Activated CD4-positive, alpha-beta T cell treated with anti-CD3 and anti-CD28 coated beads for 36 hours (primary cell): Measurements from ENCODE around the gene SLC47A1. TPM values are rescaled to one million over a fixed set of nuclear protein-coding genes. Genes with fewer than 3 reads are reported as not detected.

Source experiments
- ATAC-seq: fragments of 200-7000 bp; cut with Tn5 transposase; one replicate; pipeline ENCODE4 v1.10.0; 2021; ENCODE audit warnings: mild to moderate bottlenecking, moderate library complexity
- CTCF ChIA-PET: fragments of 350-600 bp; sonication (Branson Sonifier 250); formaldehyde crosslinking; loops from one replicate; lab custom pipeline; 2021; ENCODE audit warnings: antibody characterized with exemption; lab: Charles Lee
- POLR2A ChIA-PET: fragments of 350-600 bp; sonication (Branson Sonifier 250); formaldehyde crosslinking; loops from one replicate; lab custom pipeline; 2021; ENCODE audit warnings: antibody characterized with exemption, inconsistent platforms; lab: Charles Lee
- DNase-seq: peaks from one replicate; pipeline ENCODE4 v3.0.0-alpha.2; 2020
- H3K27ac Mint-ChIP-seq: one replicate; pipeline ENCODE4 v1.8.0; 2021; ENCODE audit warnings: mixed read lengths
- H3K27me3 Mint-ChIP-seq: one replicate; pipeline ENCODE4 v1.8.0; 2021; ENCODE audit warnings: mixed read lengths
- H3K36me3 Mint-ChIP-seq: one replicate; pipeline ENCODE4 v1.8.0; 2021; ENCODE audit warnings: low read depth, mixed read lengths
- H3K4me1 Mint-ChIP-seq: one replicate; pipeline ENCODE4 v1.8.0; 2021; ENCODE audit warnings: mixed read lengths
- H3K4me3 Mint-ChIP-seq: one replicate; pipeline ENCODE4 v1.8.0; 2021; ENCODE audit warnings: mild to moderate bottlenecking, moderate library complexity, mixed read lengths
- H3K9me3 Mint-ChIP-seq: one replicate; pipeline ENCODE4 v1.8.0; 2021; ENCODE audit warnings: low read depth, mixed read lengths
- intact Hi-C, 2 experiments: fragments of 100-400 bp; cut with DNase I in 1 of 2; cut with micrococcal nuclease in 1 of 2; formaldehyde crosslinking; loops; one replicate each; pipeline versions ENCODE4 v1.14.2 to v1.15.1; 2022 to 2024; cut with DNase I, micrococcal nuclease
- total RNA-seq, 2 experiments: library from RNA; stranded (reverse); gene quantifications; one replicate each; pipeline ENCODE4 v1.2.3, GENCODE V29; 2021

The SLC47A1 gene, protein sequence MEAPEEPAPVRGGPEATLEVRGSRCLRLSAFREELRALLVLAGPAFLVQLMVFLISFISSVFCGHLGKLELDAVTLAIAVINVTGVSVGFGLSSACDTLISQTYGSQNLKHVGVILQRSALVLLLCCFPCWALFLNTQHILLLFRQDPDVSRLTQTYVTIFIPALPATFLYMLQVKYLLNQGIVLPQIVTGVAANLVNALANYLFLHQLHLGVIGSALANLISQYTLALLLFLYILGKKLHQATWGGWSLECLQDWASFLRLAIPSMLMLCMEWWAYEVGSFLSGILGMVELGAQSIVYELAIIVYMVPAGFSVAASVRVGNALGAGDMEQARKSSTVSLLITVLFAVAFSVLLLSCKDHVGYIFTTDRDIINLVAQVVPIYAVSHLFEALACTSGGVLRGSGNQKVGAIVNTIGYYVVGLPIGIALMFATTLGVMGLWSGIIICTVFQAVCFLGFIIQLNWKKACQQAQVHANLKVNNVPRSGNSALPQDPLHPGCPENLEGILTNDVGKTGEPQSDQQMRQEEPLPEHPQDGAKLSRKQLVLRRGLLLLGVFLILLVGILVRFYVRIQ
- total RNA-seq = under 1 TPM in 1 of 2 experiments, not detected in 1; 0.25 TPM

DNA sequence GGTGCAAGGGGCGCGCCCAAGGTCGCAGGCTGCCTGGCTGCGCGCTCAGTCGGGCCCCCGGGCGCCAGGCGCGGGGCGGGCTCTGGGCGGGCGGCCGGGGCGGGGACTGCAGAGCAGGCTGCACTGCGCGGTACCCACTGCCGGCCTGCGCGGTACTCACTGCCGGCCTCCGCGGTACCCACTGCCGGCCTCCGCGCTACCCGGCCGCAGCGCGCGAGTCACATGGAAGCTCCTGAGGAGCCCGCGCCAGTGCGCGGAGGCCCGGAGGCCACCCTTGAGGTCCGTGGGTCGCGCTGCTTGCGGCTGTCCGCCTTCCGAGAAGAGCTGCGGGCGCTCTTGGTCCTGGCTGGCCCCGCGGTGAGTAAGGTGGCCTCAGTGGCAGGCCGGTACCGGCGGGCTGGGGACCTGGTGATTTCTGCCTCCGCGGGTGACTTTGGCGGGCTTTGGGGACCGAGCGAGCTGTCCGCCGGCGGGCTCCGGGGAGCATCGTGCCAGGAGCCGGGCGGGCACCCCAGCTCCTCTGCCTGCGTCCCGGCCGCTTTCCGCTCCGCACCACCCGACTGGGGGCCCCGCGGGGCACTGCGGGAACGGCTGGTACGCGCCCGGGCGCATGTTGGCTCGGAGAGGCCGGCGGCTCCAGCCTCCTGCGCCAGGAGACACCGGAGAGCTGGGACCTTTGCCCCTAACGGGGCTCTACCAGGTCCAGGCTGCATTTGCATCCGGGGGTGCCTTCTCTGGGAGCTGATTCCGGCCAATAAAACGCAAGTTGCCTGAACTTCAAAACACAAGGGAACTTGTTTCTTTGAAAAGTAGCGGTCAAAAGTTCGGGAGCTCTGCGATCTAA, at the start of gene SLC47A1:
SLC47A1 (plus strand) TSS at position 137 of the 844 bp plus-strand sequence; CDS start at position 223, 86 bp downstream.
- intact Hi-C loops = no loop called here

DNA sequence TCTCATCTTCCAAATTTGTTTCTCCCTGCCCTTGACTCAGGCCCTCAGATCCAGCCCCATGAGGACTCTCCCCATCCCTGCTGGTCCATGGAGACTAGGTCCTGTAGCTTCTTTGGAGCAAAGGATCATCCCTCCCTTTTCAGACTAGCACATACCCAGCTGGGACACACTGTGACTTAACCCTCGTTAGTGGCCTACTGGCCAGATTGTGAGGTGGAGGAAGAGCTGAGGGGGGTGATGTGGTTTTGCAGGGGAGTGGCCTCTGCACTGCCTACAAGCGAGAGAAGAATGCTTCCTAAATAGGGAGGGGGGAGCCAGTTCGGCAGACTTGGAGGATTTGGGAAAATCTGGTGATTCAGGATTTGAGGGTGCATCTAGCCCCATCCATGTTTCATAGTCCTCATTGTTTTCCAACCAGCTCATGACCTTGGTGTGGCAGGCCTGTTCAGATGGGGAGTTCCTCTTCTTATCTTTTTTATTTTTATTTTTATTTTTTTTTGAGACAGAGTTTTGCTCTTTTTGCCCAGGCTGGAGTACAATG, 47.8 kb upstream of the SLC47A1 start:
- Mint-ChIP-seq H3K4me1 (no peaks in the 10 kb centered on the region), H3K9me3 (no peaks in the 10 kb centered on the region), H3K4me3 (no peak overlapping the region), H3K27ac (no peak overlapping the region), H3K27me3 (peaks cover 5% of the 10 kb centered on the region), H3K36me3 (no peaks in the 10 kb centered on the region)
- intact Hi-C loops = no loop called here
- DNase-seq (no peak), ATAC-seq (no peak)
- ChIA-PET CTCF (interaction anchor here (1.0 kb wide), 1 partner anchor 123 kb away, joined by 4 read pairs; the partner anchor contains the start of gene B9D1), POLR2A (no interaction called here)

More for the DNA sequence above, at the start of gene SLC47A1:
- no peak within 1 kb of the TSS for H3K27ac Mint-ChIP-seq
- peak within 1 kb of the TSS; percentile 51 for H3K4me3 Mint-ChIP-seq
- no peaks in the 10 kb centered on the region for H3K36me3 Mint-ChIP-seq
- ChIA-PET POLR2A (interaction anchor here (0.6 to 1.1 kb wide), 2 partner anchors 12 to 156 kb away, joined by 3 to 4 read pairs; partner anchors contain the start of gene MAPK7), CTCF (interaction anchor here (0.8 to 1.7 kb wide), 6 partner anchors 16 to 233 kb away, joined by 3 to 8 read pairs (median 4); no protein-coding TSS in a partner anchor)
- H3K4me1 Mint-ChIP-seq = peaks cover 11% of the 10 kb centered on the region
- DNase-seq (peak; percentile 31), ATAC-seq (peak; percentile 75)
- no peaks in the 10 kb centered on the region for H3K9me3 Mint-ChIP-seq
- H3K27me3 Mint-ChIP-seq = peaks cover 51% of the 10 kb centered on the region

DNA sequence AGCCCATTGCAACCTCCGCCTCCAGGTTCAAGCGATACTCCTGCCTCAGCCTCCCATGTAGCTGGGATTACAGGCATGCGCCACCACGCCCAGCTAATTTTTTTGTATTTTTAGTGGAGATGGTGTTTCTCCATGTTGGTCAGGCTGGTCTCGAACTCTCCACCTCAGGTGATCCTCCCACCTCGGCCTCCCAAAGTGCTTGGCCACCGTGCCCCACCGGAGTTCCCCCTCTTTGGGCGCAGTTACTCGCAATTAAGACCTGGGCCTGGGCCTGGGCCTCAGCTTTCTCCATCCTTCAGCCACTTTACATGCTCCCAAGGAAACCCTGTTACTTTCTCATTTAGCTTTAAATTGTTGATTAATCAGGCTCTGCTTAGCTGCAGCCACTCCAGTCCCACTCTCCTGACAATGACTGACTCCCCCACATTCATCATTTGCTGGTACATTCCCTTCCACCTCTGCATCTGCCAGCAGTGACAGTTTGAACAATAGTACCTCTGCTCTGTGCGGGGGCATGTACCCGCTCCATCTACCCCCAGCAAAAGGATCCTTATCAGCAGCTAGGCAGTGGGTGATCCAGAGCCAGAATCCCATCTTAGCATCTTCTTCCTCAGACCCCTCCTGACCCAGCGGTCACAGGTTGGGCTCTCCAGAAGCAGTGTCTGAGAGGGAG, 47.2 kb upstream of the SLC47A1 start:
- POLR2A ChIA-PET = no interaction called here

DNA sequence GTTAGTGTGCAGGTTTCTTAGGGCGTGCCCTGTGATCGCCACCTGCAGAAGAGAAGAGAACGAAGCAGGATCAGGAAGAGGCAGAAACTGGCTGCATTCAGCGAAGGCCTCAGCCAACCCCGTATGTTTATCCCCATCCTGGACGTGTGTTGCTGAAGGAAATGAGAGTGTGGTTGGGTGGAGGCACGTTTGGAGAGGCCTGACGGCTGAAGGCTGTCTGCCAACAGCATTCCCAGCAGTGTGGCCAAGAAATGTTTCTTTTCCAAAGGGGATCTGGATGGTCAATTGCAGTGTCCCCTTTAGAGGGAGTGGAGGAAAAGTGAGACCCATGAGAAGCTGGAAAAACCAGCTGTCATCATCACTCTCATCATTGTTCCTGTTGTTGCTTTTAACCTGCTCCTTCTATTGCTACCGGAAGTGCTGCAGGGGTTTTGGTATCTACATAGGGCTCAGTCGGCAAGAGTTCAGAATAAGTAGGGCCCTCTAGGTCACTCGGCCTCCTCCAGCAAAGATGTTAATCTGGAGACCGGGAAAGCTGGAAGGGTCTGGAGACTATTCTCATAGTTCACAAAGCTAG, 46.5 kb upstream of the SLC47A1 start:
- H3K9me3 Mint-ChIP-seq = no peaks in the 10 kb centered on the region
- H3K27ac Mint-ChIP-seq = no peak overlapping the region
- peaks cover 8% of the 10 kb centered on the region for H3K27me3 Mint-ChIP-seq
- DNase-seq = no peak
- ChIA-PET POLR2A (interaction anchor here (0.8 kb wide), 1 partner anchor 24 kb away, joined by 3 read pairs; no protein-coding TSS in a partner anchor), CTCF (no interaction called here)
- H3K4me3 Mint-ChIP-seq = no peak overlapping the region
- no peaks in the 10 kb centered on the region for H3K4me1 Mint-ChIP-seq
- no peaks in the 10 kb centered on the region for H3K36me3 Mint-ChIP-seq
- ATAC-seq = no peak
- intact Hi-C loops = no loop called here

More for the DNA sequence above, 47.2 kb upstream of the SLC47A1 start:
- Mint-ChIP-seq H3K4me1 (no peaks in the 10 kb centered on the region), H3K4me3 (no peak overlapping the region), H3K27ac (no peak overlapping the region), H3K9me3 (no peaks in the 10 kb centered on the region), H3K36me3 (no peaks in the 10 kb centered on the region), H3K27me3 (peaks cover 8% of the 10 kb centered on the region)
- CTCF ChIA-PET = interaction anchor here (1.0 kb wide), 1 partner anchor 124 kb away, joined by 4 read pairs; the partner anchor contains the start of gene B9D1
- DNase-seq = no peak
- no peak for ATAC-seq
- intact Hi-C loops = no loop called here

DNA sequence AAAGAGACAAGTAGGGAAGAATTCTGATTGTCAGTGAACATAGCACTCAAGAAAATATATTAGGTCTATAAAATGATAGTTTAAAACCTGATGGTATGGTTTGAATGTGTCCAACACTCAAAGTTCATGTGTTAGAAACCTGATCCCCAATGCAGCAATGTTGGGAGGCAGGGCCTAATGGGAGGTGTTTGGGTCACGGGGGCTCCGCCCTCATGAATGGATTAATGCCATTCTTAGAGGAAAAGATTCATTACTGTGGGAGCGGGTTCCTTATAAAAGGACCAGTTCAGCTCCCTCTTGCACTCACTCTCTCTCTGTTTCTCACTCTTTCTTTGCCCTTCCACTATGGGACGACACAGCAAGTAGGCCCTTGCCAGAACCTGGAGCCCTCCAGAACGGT, 41.5 kb upstream of the SLC47A1 start:
- no peaks in the 10 kb centered on the region for H3K36me3 Mint-ChIP-seq
- H3K4me3 Mint-ChIP-seq = no peak overlapping the region
- ChIA-PET CTCF (no interaction called here), POLR2A (no interaction called here)
- H3K27ac Mint-ChIP-seq = no peak overlapping the region
- DNase-seq (no peak), ATAC-seq (no peak)
- H3K9me3 Mint-ChIP-seq = no peaks in the 10 kb centered on the region
- H3K4me1 Mint-ChIP-seq = no peaks in the 10 kb centered on the region
- H3K27me3 Mint-ChIP-seq = peaks cover 8% of the 10 kb centered on the region
- intact Hi-C loops = no loop called here

DNA sequence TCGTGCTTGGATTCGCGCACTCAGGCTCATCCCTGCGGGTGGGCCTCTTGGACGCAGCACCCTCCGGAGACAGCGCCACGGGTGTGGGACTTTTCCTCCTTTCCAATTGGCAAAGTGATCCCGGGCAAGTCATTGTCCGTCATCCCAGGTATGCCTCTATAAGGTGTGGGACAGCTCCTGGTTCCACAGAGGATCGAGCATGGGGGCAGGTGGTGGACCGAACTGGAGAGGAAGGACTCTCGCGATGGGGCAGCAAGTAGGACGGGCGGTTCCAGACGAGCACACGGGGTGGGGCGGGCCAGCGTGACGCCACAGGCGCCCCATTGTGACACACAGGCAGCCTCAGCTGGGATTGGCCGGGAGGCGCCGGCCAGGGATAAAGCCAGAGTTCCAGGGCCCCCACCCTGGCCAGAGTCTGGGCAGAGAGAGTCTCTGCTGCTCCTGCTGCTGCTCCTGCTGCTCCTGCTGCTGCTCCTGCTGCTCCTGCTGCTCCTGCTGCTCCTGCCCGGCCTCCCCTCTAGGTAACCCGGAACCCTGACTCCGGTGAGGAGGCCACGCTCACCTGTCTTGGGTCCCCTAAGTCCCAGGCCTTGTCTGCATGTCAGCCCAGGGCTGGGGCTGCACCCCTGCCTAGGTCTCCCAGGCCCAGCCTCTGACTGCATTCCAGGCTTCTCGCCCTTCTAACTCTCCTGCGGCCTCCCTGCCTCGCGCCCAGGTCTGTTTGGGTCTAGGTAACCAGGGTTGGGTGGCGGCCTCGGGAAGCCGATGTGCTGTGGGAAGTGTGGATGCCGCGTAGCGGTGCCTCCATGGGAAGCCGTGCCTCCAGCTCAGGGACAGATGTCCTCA, 38.5 kb upstream of the SLC47A1 start:
- ATAC-seq (no peak), DNase-seq (no peak)
- Mint-ChIP-seq H3K27me3 (peaks cover 4% of the 10 kb centered on the region), H3K27ac (no peak overlapping the region), H3K4me1 (no peaks in the 10 kb centered on the region), H3K9me3 (no peaks in the 10 kb centered on the region), H3K36me3 (no peaks in the 10 kb centered on the region), H3K4me3 (no peak overlapping the region)
- intact Hi-C loops = no loop called here
- ChIA-PET CTCF (interaction anchor here (0.8 kb wide), 1 partner anchor 40 kb away, joined by 5 read pairs; no protein-coding TSS in a partner anchor), POLR2A (no interaction called here)

DNA sequence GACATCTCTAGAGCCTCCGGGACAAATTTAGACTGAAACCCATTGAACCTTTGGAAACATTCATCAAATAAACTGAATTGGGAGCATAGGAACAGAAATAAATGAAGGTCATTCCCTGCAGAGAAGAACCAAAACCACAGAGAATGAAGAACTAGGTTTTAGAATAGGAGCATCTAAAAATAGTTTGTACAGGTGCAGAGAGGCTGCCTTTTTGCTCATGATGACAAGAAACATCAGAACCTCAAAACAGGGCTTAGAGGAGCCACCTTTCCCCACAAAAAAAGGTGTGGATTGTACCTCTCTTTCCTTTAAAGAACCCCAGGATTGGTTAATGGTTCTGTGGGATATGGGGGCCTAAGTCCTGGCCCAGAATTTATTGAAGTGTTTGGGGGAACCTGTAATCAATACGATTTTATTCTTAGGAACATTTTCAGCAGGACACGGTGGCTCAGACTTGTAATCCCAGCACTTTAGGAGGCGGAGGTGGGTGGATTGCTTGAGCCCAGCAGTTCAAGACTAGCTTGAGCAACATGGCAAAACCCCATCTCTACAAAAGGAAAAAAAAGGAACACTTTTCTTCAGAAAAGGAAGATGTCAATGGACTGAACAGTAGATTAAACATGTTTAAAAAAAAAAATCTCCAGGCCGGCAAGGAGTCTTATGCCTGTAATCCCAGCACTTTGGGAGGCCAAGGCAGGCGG, 37.7 kb upstream of the SLC47A1 start:
- Mint-ChIP-seq H3K9me3 (no peaks in the 10 kb centered on the region), H3K27ac (no peak overlapping the region), H3K36me3 (no peaks in the 10 kb centered on the region), H3K27me3 (peaks cover 1% of the 10 kb centered on the region), H3K4me3 (no peak overlapping the region), H3K4me1 (no peaks in the 10 kb centered on the region)
- ChIA-PET POLR2A (no interaction called here), CTCF (interaction anchor here (0.8 kb wide), 1 partner anchor 41 kb away, joined by 5 read pairs; no protein-coding TSS in a partner anchor)
- intact Hi-C loops = no loop called here
- ATAC-seq (no peak), DNase-seq (no peak)

DNA sequence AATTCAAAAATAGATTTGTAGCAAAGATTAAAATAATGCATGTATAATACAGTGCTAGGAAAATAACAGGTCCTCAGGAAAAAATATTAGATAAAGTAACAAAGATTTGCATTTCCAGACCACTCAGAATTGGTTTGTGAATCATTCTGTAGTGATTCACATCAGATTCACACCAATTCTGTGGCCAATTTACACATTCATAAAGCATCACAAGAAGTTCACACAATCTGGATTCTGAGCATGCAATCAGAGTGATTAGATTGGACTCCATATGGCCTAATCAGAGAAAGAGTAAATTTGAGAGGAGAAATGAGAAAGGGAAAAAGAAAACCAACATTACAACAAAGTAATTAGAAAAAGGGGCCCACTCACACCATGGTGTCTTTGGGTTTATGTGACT, 36.0 kb upstream of the SLC47A1 start:
- Mint-ChIP-seq H3K9me3 (no peaks in the 10 kb centered on the region), H3K4me1 (peaks cover 2% of the 10 kb centered on the region), H3K27me3 (no peaks in the 10 kb centered on the region), H3K36me3 (no peaks in the 10 kb centered on the region), H3K27ac (no peak overlapping the region), H3K4me3 (no peak overlapping the region)
- intact Hi-C loops = no loop called here
- ChIA-PET CTCF (interaction anchor here (1.6 kb wide), 1 partner anchor 269 kb away, joined by 3 read pairs; no protein-coding TSS in a partner anchor), POLR2A (no interaction called here)
- ATAC-seq (no peak), DNase-seq (no peak)

DNA sequence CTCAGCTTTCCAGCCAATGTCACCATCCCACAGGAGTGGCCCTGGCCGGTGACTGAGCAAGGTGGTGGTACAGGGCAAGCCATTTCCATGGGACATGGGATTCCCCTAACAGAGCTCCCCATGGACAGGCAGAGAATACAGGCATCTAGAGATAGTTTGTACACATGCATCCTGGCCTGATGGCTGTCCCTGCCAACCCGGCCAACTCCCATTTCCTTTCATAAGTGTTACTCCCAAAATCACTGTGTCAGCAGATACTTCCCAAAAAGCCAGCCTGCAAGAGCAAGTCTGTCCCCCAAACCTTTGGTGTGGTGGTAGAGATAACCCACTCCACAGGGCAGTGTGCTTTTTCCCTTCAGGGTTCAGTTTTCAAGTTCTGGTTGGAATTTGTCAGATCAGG, 32.4 kb upstream of the SLC47A1 start:
- Mint-ChIP-seq H3K9me3 (no peaks in the 10 kb centered on the region), H3K4me1 (peaks cover 3% of the 10 kb centered on the region), H3K27ac (no peak overlapping the region), H3K27me3 (no peaks in the 10 kb centered on the region), H3K4me3 (no peak overlapping the region), H3K36me3 (no peaks in the 10 kb centered on the region)
- ATAC-seq = no peak
- DNase-seq = no peak
- POLR2A ChIA-PET = no interaction called here
- intact Hi-C loops = no loop called here
- CTCF ChIA-PET = no interaction called here
